DND-41 (cell line): ENCODE measurements around the gene SLC7A6OS.

Source experiments
- EZH2 ChIP-seq: IDR thresholded peaks from 3 replicates; pipeline ENCODE4 v1.6.1; 2012; ENCODE audit warnings: borderline replicate concordance, low read depth, mild to moderate bottlenecking, moderate library complexity, low read length, inconsistent platforms; ENCODE audit not compliant: severe bottlenecking
- TF ChIP-seq, protein P1 (sequence below): IDR thresholded peaks from 2 replicates; pipeline ENCODE4 v1.5.1; 2012; ENCODE audit warnings: borderline replicate concordance, low read length, moderate library complexity, mild to moderate bottlenecking; ENCODE audit not compliant: poor library complexity, severe bottlenecking; ENCODE audit errors: extremely low read depth

DNA sequence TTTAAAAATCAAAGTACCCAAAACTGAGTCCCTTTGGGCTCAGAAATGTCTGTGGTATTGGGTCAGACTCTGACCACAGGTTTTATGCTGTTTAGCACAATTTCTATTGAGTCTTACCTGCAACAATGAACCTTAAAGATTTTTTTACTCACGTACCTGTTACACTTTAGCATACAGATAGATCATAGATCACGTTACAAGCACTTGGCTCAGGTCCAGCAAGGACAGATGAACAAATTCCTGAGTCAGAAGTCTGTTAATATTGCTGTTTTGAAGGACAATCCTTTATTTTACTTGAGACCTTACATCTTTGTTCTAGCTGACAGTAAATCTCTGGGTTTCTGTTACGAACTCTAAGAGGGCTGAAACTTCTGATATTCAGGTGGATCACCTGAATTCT lies 12.8 kb downstream of the SLC7A6OS start:
- TF ChIP-seq EZH2, result no peak
- TF ChIP-seq, protein P1, sequence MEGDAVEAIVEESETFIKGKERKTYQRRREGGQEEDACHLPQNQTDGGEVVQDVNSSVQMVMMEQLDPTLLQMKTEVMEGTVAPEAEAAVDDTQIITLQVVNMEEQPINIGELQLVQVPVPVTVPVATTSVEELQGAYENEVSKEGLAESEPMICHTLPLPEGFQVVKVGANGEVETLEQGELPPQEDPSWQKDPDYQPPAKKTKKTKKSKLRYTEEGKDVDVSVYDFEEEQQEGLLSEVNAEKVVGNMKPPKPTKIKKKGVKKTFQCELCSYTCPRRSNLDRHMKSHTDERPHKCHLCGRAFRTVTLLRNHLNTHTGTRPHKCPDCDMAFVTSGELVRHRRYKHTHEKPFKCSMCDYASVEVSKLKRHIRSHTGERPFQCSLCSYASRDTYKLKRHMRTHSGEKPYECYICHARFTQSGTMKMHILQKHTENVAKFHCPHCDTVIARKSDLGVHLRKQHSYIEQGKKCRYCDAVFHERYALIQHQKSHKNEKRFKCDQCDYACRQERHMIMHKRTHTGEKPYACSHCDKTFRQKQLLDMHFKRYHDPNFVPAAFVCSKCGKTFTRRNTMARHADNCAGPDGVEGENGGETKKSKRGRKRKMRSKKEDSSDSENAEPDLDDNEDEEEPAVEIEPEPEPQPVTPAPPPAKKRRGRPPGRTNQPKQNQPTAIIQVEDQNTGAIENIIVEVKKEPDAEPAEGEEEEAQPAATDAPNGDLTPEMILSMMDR, result no peak
